GM12878 (cell line): ENCODE measurements around the gene FASN. TPM values are rescaled to one million over a fixed set of nuclear protein-coding genes. Genes with fewer than 3 reads are reported as not detected.

Source experiments
- ATAC-seq: fragments of 200-7000 bp; cut with Tn5 transposase; 3 replicates; pipeline ENCODE4 v1.9.1; 2020; ENCODE audit warnings: mild to moderate bottlenecking, moderate library complexity
- BruUV-seq: library from RNA; stranded (reverse); fragments of 400-500 nt; replicated peaks from 2 replicates; lab custom pipeline; 2021; lab: Mats Ljungman, UMichigan
- CTCF ChIA-PET: fragments of 300-600 bp; sonication (Branson Sonifier 250); formaldehyde crosslinking; extraction: SDS; loops from one replicate; lab custom pipeline; 2021; ENCODE audit warnings: inconsistent platforms; lab: Yijun Ruan, JAX
- POLR2A ChIA-PET: fragments of 350-600 bp; formaldehyde crosslinking; extraction: SDS; loops from one replicate; lab custom pipeline; 2021; ENCODE audit warnings: inconsistent platforms; lab: Charles Lee
- RAD21 ChIA-PET: fragments of 300-600 bp; sonication (Branson Sonifier 250); formaldehyde crosslinking; loops from one replicate; lab custom pipeline; 2023; ENCODE audit warnings: antibody characterized with exemption; ENCODE audit not compliant: unreplicated experiment; lab: Charles Lee
- SMC1A ChIA-PET: fragments of 300-600 bp; sonication (Branson Sonifier 250); formaldehyde crosslinking; loops from one replicate; lab custom pipeline; 2023; ENCODE audit not compliant: unreplicated experiment, uncharacterized antibody; lab: Charles Lee
- DNase-seq: peaks from one replicate; pipeline ENCODE4 v3.0.0-alpha.2; 2011; ENCODE audit warnings: low read depth, low spot score
- FAIRE-seq: peaks from 3 replicates; lab custom pipeline; 2011; peaks lifted over from hg19 to GRCh38; lab: Jason Lieb, UNC
- H2AFZ ChIP-seq: 2 replicates; pipeline ENCODE4 v1.6.0; 2011; ENCODE audit warnings: low read depth, low read length, control low read depth; ENCODE audit not compliant: control insufficient read depth
- H3K27ac ChIP-seq: 2 replicates; pipeline ENCODE4 v1.5.1; 2011; ENCODE audit warnings: control low read depth; ENCODE audit not compliant: control insufficient read depth, insufficient read depth
- H3K27me3 ChIP-seq, 2 experiments: replicated peaks in 1 of 2; 2 replicates each; pipeline versions ENCODE4 v1.6.0 to v1.6.1; 2011; ENCODE audit warnings: low read length in 1 of 2; ENCODE audit not compliant: control insufficient read depth in 2 of 2, insufficient read depth in 2 of 2
- H3K36me3 ChIP-seq, 2 experiments: 2 replicates each; pipeline ENCODE4 v1.5.1; 2011; ENCODE audit warnings: low read length in 1 of 2; ENCODE audit not compliant: control insufficient read depth in 2 of 2, insufficient read depth in 2 of 2
- H3K4me1 ChIP-seq: 2 replicates; pipeline ENCODE4 v1.6.1; 2011; ENCODE audit warnings: mild to moderate bottlenecking, low read length, moderate library complexity, mixed read lengths; ENCODE audit not compliant: control insufficient read depth, insufficient read depth
- H3K4me2 ChIP-seq: 2 replicates; pipeline ENCODE4 v1.6.0; 2011; ENCODE audit warnings: control low read depth; ENCODE audit not compliant: control insufficient read depth, insufficient read depth
- H3K4me3 ChIP-seq: fragments of 200-600 bp; sonication (generic); 2 replicates; pipeline ENCODE4 v1.5.1; 2016
- H3K79me2 ChIP-seq: 2 replicates; pipeline ENCODE4 v1.6.0; 2011; ENCODE audit warnings: low read length; ENCODE audit not compliant: control insufficient read depth, insufficient read depth
- H3K9ac ChIP-seq: 2 replicates; pipeline ENCODE4 v1.8.0; 2011; ENCODE audit warnings: low read length, control low read depth, mixed read lengths; ENCODE audit not compliant: control insufficient read depth, insufficient read depth
- H3K9me3 ChIP-seq: replicated peaks from 3 replicates; pipeline ENCODE4 v1.5.1; 2011; ENCODE audit warnings: mild to moderate bottlenecking, low read length; ENCODE audit not compliant: control insufficient read depth, insufficient read depth
- H4K20me1 ChIP-seq: 2 replicates; pipeline ENCODE4 v1.6.0; 2011; ENCODE audit not compliant: control insufficient read depth, insufficient read depth
- POLR2A ChIP-seq: IDR thresholded peaks from 2 replicates; pipeline ENCODE4 v1.6.1; 2011; ENCODE audit warnings: low read depth, mild to moderate bottlenecking, low read length
- REST ChIP-seq: IDR thresholded peaks from 2 replicates; pipeline ENCODE4 v1.6.1; 2012; ENCODE audit warnings: mild to moderate bottlenecking, low read depth, low read length
- WGBS: methylation state at CpG from one replicate; pipeline ENCODE4 v1.1.6; 2016; ENCODE audit warnings: low lambda C conversion rate; ENCODE audit not compliant: insufficient replicate concordance, insufficient coverage; ENCODE audit errors: missing lambda C conversion rate; 5-methylcytosine and 5-hydroxymethylcytosine counted together
- in situ Hi-C: fragments of 300-500 bp; cut with MboI; formaldehyde crosslinking; loops from 9 replicates; pipeline ENCODE4 v1.14.3; 2018; ENCODE audit warnings: mixed read lengths
- intact Hi-C: fragments of 100-400 bp; cut with micrococcal nuclease; formaldehyde crosslinking; loops from one replicate; pipeline ENCODE4 v1.14.2; 2022; ENCODE audit not compliant: unreplicated experiment
- polyA plus RNA-seq, 11 experiments: library from polyadenylated mRNA; depleted of rRNA in 4 of 11; unstranded in 6 of 11; stranded (reverse) in 5 of 11; fragments of >200 nt; fragmentation: Nextera tagmentation in 4 of 11; fragmentation: Illumina TruSeq in 1 of 11; extraction: Ambion mirVana in 4 of 11; extraction: Trizol in 1 of 11; gene quantifications; 1 replicate in 1 of 11; 2 replicates in 10 of 11; pipeline versions ENCODE4 v1.2.1 to v1.2.3, GENCODE V29; 2011 to 2016; ENCODE audit warnings: inconsistent platforms in 2 of 11, missing spikeins in 2 of 11, low read depth in 1 of 11
- total RNA-seq, 4 experiments: library from RNA; depleted of rRNA in 3 of 4; stranded (reverse); fragments of >200 nt in 3 of 4; fragmentation: Illumina TruSeq in 1 of 4; extraction: Trizol in 1 of 4; gene quantifications; 2 replicates each; pipeline versions ENCODE4 v1.2.1 to v1.2.3, GENCODE V29; 2013 to 2021

FASN gene
- total and polyA plus RNA-seq, 10 of the 15 experiments (the other 5 are each of a cell fraction or from before 2014, with no cell fraction given): 0.19 to 333 (median 30.4) TPM

GRCh38 chr17:82088838-82089722 is 9.0 kb downstream of the FASN start:
- ChIA-PET RAD21 (no interaction called here), SMC1A (no interaction called here), CTCF (no interaction called here), POLR2A (interaction anchor here (0.5 kb wide), 2 partner anchors 183 to 494 kb away, joined by 3 read pairs; no protein-coding TSS in a partner anchor)
- intact Hi-C loops: no loop called here
- no peaks in the 10 kb centered on the region for H3K9me3 ChIP-seq
- ATAC-seq: no peak
- no peaks in the 10 kb centered on the region for H4K20me1 ChIP-seq
- no TSS peak for BruUV-seq
- no peak overlapping the region for H3K4me2 ChIP-seq
- no peaks in the 10 kb centered on the region for H3K27me3 ChIP-seq
- no peak for DNase-seq
- in situ Hi-C loops: no loop called here
- FAIRE-seq: no peak
- H2AFZ ChIP-seq: no peak overlapping the region
- peaks cover 14 to 81% of the 10 kb centered on the region in 2 experiments for H3K36me3 ChIP-seq
- 94% methylated on average over 40 of the region's 47 CpGs for WGBS
- TF ChIP-seq REST (no peak), POLR2A (peak; percentile 60)
- H3K4me1 ChIP-seq: no peaks in the 10 kb centered on the region
- H3K9ac ChIP-seq: no peak overlapping the region
- H3K4me3 ChIP-seq: no peak overlapping the region
- H3K27ac ChIP-seq: no peak overlapping the region
- no peaks in the 10 kb centered on the region; the same call in 1 of the 2 replicates for H3K79me2 ChIP-seq
